Measurements from ENCODE around the gene PROSER3. TPM values are rescaled to one million over a fixed set of nuclear protein-coding genes. Genes with fewer than 3 reads are reported as not detected.
A peak's percentile ranks its signal among the peaks of the same experiment; 100 is the strongest.

PROSER3 gene
- total and polyA plus RNA-seq, 2 of the 13 experiments (the other 11 are each of a cell fraction or from before 2014, with no cell fraction given), result 5.1 to 5.7 TPM

DNA sequence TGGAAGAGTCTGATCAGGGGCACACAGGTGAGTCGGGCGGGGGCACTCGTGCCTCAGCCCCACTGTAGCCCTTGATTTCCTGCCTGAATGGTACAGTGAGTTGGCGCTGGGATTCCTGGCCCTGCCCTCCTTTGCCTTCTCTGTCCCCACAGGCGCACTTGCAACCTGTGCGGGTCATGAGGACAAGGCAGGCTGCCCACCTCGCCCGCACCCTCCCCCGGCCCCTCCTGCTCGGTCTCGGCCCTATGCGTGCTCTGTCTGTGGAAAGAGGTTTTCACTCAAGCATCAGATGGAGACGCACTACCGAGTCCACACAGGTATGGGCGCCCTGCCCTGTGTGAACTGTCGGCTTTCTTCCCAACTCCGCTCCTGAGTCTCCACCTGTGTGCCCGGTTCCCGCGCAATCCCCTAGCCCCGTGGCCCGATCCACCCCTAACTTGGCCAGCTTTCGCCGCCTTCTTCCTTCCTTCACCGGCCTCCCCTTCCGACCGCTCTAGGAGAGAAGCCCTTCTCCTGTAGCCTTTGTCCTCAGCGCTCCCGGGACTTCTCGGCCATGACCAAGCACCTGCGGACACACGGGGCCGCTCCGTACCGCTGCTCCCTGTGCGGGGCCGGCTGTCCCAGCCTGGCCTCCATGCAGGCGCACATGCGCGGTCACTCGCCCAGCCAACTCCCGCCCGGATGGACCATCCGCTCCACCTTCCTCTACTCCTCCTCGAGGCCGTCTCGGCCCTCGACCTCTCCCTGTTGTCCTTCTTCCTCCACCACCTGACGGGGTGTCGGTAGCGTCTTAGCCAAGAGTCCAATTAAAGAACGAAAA lies 41.8 kb upstream of the PROSER3 start (continued):
- TF ChIP-seq ZFP91 (CRISPR knock-in tag; IDR thresholded peaks at IDR 0.05; ENCODE audit: borderline replicate concordance) (no peak), ZNF329 (CRISPR knock-in tag; IDR thresholded peaks at IDR 0.05; ENCODE audit: low read depth) (0 out of 2 replicates have a peak, but pooled peaks have one; percentile 50), REL (CRISPR knock-in tag; conservative IDR thresholded peaks at IDR 0.05) (peak; percentile 84; the same call in 1 of the 2 replicates), CENPBD1 (CRISPR knock-in tag; IDR thresholded peaks at IDR 0.05; ENCODE audit: borderline replicate concordance, low read depth) (no peak), HCFC1 (IDR thresholded peaks at IDR 0.05; ENCODE audit: low read depth, low read length) (no peak), ZNF256 (CRISPR knock-in tag; conservative IDR thresholded peaks at IDR 0.05) (no peak), ELK4 (CRISPR knock-in tag; IDR thresholded peaks at IDR 0.05; ENCODE audit: borderline replicate concordance) (no peak)
- TF ChIP-seq, protein P1, sequence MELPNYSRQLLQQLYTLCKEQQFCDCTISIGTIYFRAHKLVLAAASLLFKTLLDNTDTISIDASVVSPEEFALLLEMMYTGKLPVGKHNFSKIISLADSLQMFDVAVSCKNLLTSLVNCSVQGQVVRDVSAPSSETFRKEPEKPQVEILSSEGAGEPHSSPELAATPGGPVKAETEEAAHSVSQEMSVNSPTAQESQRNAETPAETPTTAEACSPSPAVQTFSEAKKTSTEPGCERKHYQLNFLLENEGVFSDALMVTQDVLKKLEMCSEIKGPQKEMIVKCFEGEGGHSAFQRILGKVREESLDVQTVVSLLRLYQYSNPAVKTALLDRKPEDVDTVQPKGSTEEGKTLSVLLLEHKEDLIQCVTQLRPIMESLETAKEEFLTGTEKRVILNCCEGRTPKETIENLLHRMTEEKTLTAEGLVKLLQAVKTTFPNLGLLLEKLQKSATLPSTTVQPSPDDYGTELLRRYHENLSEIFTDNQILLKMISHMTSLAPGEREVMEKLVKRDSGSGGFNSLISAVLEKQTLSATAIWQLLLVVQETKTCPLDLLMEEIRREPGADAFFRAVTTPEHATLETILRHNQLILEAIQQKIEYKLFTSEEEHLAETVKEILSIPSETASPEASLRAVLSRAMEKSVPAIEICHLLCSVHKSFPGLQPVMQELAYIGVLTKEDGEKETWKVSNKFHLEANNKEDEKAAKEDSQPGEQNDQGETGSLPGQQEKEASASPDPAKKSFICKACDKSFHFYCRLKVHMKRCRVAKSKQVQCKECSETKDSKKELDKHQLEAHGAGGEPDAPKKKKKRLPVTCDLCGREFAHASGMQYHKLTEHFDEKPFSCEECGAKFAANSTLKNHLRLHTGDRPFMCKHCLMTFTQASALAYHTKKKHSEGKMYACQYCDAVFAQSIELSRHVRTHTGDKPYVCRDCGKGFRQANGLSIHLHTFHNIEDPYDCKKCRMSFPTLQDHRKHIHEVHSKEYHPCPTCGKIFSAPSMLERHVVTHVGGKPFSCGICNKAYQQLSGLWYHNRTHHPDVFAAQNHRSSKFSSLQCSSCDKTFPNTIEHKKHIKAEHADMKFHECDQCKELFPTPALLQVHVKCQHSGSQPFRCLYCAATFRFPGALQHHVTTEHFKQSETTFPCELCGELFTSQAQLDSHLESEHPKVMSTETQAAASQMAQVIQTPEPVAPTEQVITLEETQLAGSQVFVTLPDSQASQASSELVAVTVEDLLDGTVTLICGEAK (IDR thresholded peaks at IDR 0.05), result no peak
- TF ChIP-seq, protein P1 (CRISPR knock-in tag; IDR thresholded peaks at IDR 0.05), result peak; percentile 64; the same call in 1 of the 2 replicates
- TF ChIP-seq, protein P2, sequence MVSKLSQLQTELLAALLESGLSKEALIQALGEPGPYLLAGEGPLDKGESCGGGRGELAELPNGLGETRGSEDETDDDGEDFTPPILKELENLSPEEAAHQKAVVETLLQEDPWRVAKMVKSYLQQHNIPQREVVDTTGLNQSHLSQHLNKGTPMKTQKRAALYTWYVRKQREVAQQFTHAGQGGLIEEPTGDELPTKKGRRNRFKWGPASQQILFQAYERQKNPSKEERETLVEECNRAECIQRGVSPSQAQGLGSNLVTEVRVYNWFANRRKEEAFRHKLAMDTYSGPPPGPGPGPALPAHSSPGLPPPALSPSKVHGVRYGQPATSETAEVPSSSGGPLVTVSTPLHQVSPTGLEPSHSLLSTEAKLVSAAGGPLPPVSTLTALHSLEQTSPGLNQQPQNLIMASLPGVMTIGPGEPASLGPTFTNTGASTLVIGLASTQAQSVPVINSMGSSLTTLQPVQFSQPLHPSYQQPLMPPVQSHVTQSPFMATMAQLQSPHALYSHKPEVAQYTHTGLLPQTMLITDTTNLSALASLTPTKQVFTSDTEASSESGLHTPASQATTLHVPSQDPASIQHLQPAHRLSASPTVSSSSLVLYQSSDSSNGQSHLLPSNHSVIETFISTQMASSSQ (IDR thresholded peaks at IDR 0.05; ENCODE audit: low read depth), result no peak
- TF ChIP-seq, protein P2 (CRISPR knock-in tag; IDR thresholded peaks at IDR 0.05; ENCODE audit: borderline replicate concordance), result no peak

Measured in HepG2 (cell line).